KOPT-K1 (cell line): ENCODE measurements around the gene WHRN.

ENCODE experiments used
- H3K27ac ChIP-seq: fragments of 200-600 bp; sonication (generic); 2 replicates; pipeline ENCODE4 v1.5.1; 2016; ENCODE audit warnings: antibody characterized with exemption, mild to moderate bottlenecking, low read depth, low read length; ENCODE audit not compliant: poor library complexity, severe bottlenecking
- H3K36me3 ChIP-seq: fragments of 200-600 bp; sonication (generic); 2 replicates; pipeline ENCODE4 v1.5.1; 2017; ENCODE audit warnings: antibody characterized with exemption, mild to moderate bottlenecking, low read length, moderate library complexity; ENCODE audit not compliant: insufficient read depth
- H3K9me3 ChIP-seq: fragments of 200-600 bp; sonication (generic); 2 replicates; pipeline ENCODE4 v1.5.1; 2017; ENCODE audit warnings: antibody characterized with exemption, low read length, mild to moderate bottlenecking; ENCODE audit not compliant: insufficient read depth, poor library complexity, severe bottlenecking

Gene WHRN

DNA sequence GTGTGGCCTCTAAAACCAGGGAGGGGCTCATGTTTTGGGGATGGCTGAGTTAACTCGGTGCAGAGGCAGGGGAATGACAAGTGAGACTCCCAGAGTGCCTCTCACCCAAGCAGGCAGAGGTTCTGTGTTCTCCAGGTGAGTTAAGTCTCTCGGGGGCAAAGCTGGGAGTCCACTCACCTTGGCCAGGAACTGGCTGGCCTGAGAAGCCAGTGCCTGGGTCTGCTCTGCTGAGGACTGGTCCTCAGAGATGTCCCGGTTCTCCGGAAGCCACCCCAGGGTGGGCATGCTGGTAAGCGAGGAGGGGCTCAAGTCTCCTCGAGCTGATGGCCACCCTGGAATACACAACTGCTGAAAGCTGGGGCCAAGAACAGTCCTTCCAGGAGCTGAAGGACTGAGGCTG lies 137.9 kb downstream of the WHRN start:
- Histone ChIP-seq H3K27ac (peak overlapping the region; percentile 50), H3K36me3 (peaks cover 93% of the 10 kb centered on the region), H3K9me3 (no peaks in the 10 kb centered on the region)

DNA sequence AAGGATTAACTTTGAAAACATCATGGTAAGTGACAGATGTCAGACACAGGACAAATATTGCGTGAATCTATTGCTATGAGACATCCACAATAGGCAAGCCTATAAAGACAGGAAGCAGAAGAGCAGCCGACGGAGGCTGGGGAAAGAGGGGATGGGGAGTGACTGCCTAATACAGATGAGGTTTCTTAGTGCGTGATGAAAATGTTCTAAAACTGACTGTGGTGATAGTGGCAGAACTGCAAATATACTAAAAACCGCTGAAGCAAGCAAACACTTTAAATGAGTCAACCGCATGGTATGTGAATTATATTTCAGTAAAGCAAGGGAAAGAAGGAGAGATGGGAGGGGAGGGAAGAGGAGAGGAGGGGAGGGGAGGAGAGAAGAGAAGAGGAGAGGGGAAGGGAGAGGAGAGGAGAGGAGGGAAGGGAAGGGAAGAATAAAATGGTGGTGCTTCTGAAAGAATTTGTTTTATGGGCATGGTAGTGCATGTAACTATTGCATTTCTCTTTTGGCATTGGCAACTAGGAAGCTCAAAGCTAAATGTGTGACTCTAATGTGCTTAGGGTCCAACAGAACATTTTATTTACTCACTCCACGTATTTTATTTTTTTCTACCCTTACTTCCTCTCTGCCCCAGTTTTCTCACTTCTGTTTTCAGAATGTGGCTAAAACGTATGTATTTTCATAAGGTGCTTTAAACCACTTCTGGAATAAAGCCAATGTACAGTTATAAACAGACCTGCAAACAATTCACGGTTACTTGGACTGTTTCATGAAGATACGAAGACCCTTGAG lies 138.7 kb downstream of the WHRN start:
- Histone ChIP-seq H3K9me3 (no peaks in the 10 kb centered on the region), H3K27ac (peak overlapping the region; percentile 50), H3K36me3 (peaks cover 98% of the 10 kb centered on the region)

DNA sequence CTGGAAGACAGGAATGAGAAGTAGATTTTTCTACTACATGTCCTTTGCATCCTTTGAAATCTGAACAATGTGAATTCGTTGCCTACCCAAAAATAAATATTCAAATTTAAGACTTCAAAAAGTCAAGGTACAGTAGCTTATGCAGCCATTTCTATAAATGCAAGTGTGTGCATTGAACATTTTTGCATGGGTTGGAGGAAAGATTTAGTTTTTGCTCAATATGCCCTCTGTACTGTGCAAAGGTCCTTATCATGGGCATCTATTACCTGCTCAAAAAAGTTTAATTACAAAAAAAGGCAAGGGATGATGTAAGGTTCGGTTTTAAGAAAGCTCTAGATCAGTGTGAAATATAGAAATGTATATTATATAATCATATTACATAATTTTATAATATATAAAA lies 140.1 kb downstream of the WHRN start:
- H3K9me3 ChIP-seq: no peaks in the 10 kb centered on the region
- H3K27ac ChIP-seq: no peak overlapping the region
- peaks cover 98% of the 10 kb centered on the region for H3K36me3 ChIP-seq

GRCh38 chr9:114364134-114365041 lies 140.9 kb downstream of the WHRN start:
- Histone ChIP-seq H3K9me3 (no peaks in the 10 kb centered on the region), H3K27ac (no peak overlapping the region), H3K36me3 (peaks cover 98% of the 10 kb centered on the region)

DNA sequence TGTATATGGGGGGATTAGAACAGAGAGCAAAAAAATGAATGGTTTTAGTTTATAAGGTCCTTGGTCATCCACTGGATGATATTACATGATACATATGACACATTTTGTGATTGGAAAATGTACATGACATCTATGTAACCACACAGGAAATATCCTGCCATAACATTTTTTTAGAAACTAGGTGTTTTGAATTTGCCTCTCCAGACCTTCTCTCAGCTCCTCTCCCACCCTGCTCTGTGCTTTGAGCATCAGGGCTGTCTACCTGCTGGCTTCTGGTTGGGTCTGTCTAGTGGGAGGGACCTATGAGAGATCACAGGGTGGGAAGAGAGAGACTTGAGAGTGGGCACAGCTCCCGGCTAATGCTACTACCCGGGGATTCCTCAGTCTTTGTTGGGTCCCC lies 141.8 kb downstream of the WHRN start:
- H3K9me3 ChIP-seq: no peaks in the 10 kb centered on the region
- H3K27ac ChIP-seq: peak overlapping the region; percentile 16
- peaks cover 99% of the 10 kb centered on the region for H3K36me3 ChIP-seq

GRCh38 chr9:114362394-114362793 lies 142.9 kb downstream of the WHRN start:
- no peaks in the 10 kb centered on the region for H3K9me3 ChIP-seq
- H3K36me3 ChIP-seq: peaks cover 99% of the 10 kb centered on the region
- H3K27ac ChIP-seq: no peak overlapping the region

- Histone ChIP-seq H3K9me3 (no peaks in the 10 kb centered on the region), H3K27ac (no peak overlapping the region), H3K36me3 (peaks cover 99% of the 10 kb centered on the region)
These were observed 143.7 kb downstream of the WHRN start for GRCh38 chr9:114361542-114361941.

GRCh38 chr9:114359801-114360200 lies 145.5 kb downstream of the WHRN start:
- no peaks in the 10 kb centered on the region for H3K9me3 ChIP-seq
- H3K27ac ChIP-seq: no peak overlapping the region
- peaks cover 100% of the 10 kb centered on the region for H3K36me3 ChIP-seq

DNA sequence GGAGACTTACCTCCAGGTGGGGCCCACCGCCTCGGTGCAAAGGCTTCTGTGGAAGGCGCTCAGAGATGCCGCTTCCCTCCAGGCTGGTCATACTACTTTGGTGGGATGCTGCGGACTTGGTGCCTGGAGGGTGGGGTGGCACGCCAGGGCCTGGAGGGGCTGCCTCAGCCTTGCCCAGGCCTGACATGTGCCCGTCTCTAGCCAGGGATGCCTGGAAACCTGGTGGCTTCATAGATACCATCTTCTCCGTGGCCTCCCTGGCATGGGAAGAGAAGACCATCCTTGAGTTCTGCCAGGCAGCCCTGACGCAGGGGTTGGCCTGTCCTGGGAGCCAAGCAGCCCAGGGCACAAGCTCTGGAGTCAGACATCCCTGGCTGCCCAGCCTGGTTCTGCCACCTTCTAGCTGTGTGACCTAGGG lies 147.4 kb downstream of the WHRN start:
- no peaks in the 10 kb centered on the region for H3K9me3 ChIP-seq
- H3K27ac ChIP-seq: no peak overlapping the region
- H3K36me3 ChIP-seq: peaks cover 99% of the 10 kb centered on the region

DNA sequence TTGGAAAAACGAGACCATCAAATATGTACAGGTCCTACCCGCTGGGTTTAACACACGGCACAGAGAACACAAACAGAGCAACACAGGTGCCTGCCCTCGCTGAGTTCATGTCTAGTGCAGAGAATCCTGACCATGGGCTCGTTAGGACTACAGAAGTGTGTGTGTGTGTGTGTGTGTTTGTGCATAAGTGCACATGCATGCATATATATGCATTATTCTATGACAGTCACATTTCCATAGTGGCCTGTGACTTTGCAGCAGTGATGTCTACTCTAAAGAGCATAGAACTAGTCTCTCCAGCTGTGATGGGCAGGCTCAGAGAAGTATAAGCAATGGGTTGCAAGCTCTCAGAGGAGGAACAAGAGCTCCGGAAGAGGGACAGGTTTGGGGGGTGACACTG lies 147.9 kb downstream of the WHRN start:
- H3K36me3 ChIP-seq: peaks cover 99% of the 10 kb centered on the region
- H3K9me3 ChIP-seq: no peaks in the 10 kb centered on the region
- H3K27ac ChIP-seq: no peak overlapping the region

DNA sequence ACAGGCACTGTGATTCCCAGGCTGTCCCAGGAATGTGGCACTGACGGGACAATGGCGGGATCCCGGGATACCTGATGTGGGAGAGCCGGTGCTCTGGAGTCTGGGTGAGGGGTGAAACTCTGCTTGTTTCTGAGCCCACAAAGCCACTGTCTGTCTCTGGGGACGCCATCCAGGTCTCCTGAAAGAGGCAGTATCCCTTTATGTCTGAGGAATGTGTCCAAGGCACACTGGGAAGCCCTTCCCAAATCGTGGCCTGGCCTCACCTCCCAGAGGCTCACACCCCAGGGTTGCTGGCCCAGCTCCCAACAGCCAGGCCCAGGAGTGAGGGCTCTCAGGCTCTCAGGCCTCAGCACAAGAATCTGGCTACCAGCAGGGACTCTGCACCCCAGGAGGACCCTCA lies 148.5 kb downstream of the WHRN start:
- Histone ChIP-seq H3K9me3 (no peaks in the 10 kb centered on the region), H3K36me3 (peaks cover 99% of the 10 kb centered on the region), H3K27ac (no peak overlapping the region)

- Histone ChIP-seq H3K36me3 (peaks cover 99% of the 10 kb centered on the region), H3K9me3 (no peaks in the 10 kb centered on the region), H3K27ac (no peak overlapping the region)
These were observed 149.5 kb downstream of the WHRN start for GRCh38 chr9:114355821-114356220.
